SU-DHL-6 (cell line): ENCODE measurements around the gene FBXW8.

ENCODE experiments used
- H2AFZ ChIP-seq: fragments of 200-600 bp; sonication (generic); 2 replicates; pipeline ENCODE4 v1.6.1; 2014; ENCODE audit warnings: low read depth, mild to moderate bottlenecking, moderate library complexity, mixed read lengths, antibody characterized with exemption, low read length; ENCODE audit not compliant: severe bottlenecking
- H3F3A ChIP-seq: fragments of 200-600 bp; shearing (Covaris generic); 2 replicates; pipeline ENCODE4 v1.6.0; 2016; ENCODE audit warnings: antibody characterized with exemption, mild to moderate bottlenecking; ENCODE audit not compliant: insufficient read depth
- H3K27ac ChIP-seq: fragments of 200-600 bp; sonication (generic); 2 replicates; pipeline ENCODE4 v1.5.1; 2016; ENCODE audit warnings: low read depth, mild to moderate bottlenecking, low read length, moderate library complexity, mixed read lengths
- H3K27me3 ChIP-seq: fragments of 200-600 bp; sonication (generic), shearing (Covaris generic); 2 replicates; pipeline ENCODE4 v1.6.0; 2014; ENCODE audit warnings: mild to moderate bottlenecking, low read length
- H3K36me3 ChIP-seq: fragments of 200-600 bp; sonication (generic); 2 replicates; pipeline ENCODE4 v1.6.1; 2014; ENCODE audit warnings: mild to moderate bottlenecking, low read length, mixed read lengths
- H3K4me2 ChIP-seq: fragments of 300-600, 200-600 bp; shearing (Covaris generic), sonication (generic); 2 replicates; pipeline ENCODE4 v1.6.0; 2014; ENCODE audit warnings: low read length, low read depth, mild to moderate bottlenecking; ENCODE audit not compliant: poor library complexity, severe bottlenecking
- H3K4me3 ChIP-seq: fragments of 200-600 bp; sonication (generic); 2 replicates; pipeline ENCODE4 v1.5.1; 2014; ENCODE audit warnings: antibody characterized with exemption, low read length, mild to moderate bottlenecking, mixed read lengths; ENCODE audit not compliant: insufficient read depth, poor library complexity, severe bottlenecking
- H3K79me2 ChIP-seq: fragments of 200-600 bp; sonication (generic); 2 replicates; pipeline ENCODE4 v1.6.1; 2014; ENCODE audit warnings: mild to moderate bottlenecking, low read length, moderate library complexity; ENCODE audit not compliant: insufficient read depth
- H3K9ac ChIP-seq: fragments of 200-600 bp; sonication (generic); 2 replicates; pipeline ENCODE4 v1.7.0; 2014; ENCODE audit warnings: mild to moderate bottlenecking, low read length
- H3K9me2 ChIP-seq: fragments of 200-600 bp; sonication (generic); replicated peaks from 2 replicates; pipeline ENCODE4 v1.6.1; 2014; ENCODE audit warnings: low read length; ENCODE audit not compliant: insufficient read depth
- H3K9me3 ChIP-seq: fragments of 200-600 bp; sonication (generic); 2 replicates; pipeline ENCODE4 v1.6.1; 2014; ENCODE audit warnings: low read length, mixed read lengths; ENCODE audit not compliant: insufficient read depth
- H4K20me1 ChIP-seq: fragments of 200-600 bp; sonication (generic); 2 replicates; pipeline ENCODE4 v1.6.1; 2014; ENCODE audit warnings: low read depth, mild to moderate bottlenecking, antibody characterized with exemption, low read length, moderate library complexity, mixed read lengths
- CTCF ChIP-seq: fragments of 200-600 bp; sonication (generic); IDR thresholded peaks from one replicate; pipeline ENCODE4 v1.5.1; 2017; ENCODE audit warnings: antibody characterized with exemption, mild to moderate bottlenecking, low read length, moderate library complexity; ENCODE audit not compliant: insufficient read depth, poor library complexity, severe bottlenecking
- EZH2phosphoT487 ChIP-seq: fragments of 200-600 bp; sonication (generic), shearing (Covaris generic); conservative IDR thresholded peaks from 2 replicates; pipeline ENCODE4 v1.6.1; 2018; ENCODE audit warnings: mild to moderate bottlenecking, antibody characterized with exemption, low read length, moderate library complexity, mixed read lengths

The FBXW8 gene

GRCh38 chr12:116937640-116938039, 26.9 kb downstream of the FBXW8 start:
- TF ChIP-seq CTCF (no peak), EZH2phosphoT487 (no peak)
- no peak overlapping the region for H2AFZ ChIP-seq
- H4K20me1 ChIP-seq = no peaks in the 10 kb centered on the region
- H3F3A ChIP-seq = peaks cover 3% of the 10 kb centered on the region
- no peak overlapping the region for H3K4me2 ChIP-seq
- H3K79me2 ChIP-seq = peaks cover 19% of the 10 kb centered on the region; the same call in 1 of the 2 replicates
- H3K9me2 ChIP-seq = no peaks in the 10 kb centered on the region
- H3K9ac ChIP-seq = no peak overlapping the region
- peaks cover 14% of the 10 kb centered on the region; the same call in 1 of the 2 replicates for H3K36me3 ChIP-seq
- no peaks in the 10 kb centered on the region for H3K9me3 ChIP-seq
- H3K27me3 ChIP-seq = no peaks in the 10 kb centered on the region
- H3K4me3 ChIP-seq = no peak overlapping the region
- no peak overlapping the region for H3K27ac ChIP-seq

DNA sequence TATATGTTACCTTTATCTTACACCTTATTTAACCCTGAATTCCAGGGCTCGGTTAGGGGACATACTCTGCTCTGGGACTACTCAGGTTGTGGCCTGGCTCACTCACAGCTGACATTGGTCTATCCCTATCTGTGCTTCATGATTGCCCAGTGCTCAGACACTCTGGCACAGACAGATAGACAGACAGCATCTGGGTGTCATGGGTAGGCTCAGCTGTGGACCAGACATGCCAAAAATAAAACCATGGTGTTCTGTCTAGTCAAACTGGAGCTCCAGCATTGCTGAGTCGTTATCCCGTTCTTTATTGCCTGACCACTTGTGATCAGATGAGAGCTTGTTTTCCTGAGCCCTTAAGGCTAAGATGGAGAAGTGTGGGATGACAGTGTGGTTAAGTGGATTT, 29.0 kb downstream of the FBXW8 start:
- no peak overlapping the region for H3K4me3 ChIP-seq
- no peaks in the 10 kb centered on the region; the same call in 1 of the 2 replicates for H3F3A ChIP-seq
- H3K9ac ChIP-seq = no peak overlapping the region
- peaks cover 15% of the 10 kb centered on the region for H3K36me3 ChIP-seq
- H3K4me2 ChIP-seq = no peak overlapping the region
- H2AFZ ChIP-seq = no peak overlapping the region
- no peaks in the 10 kb centered on the region for H3K27me3 ChIP-seq
- H3K9me3 ChIP-seq = peaks cover 6% of the 10 kb centered on the region; the same call in 1 of the 2 replicates
- no peaks in the 10 kb centered on the region for H3K9me2 ChIP-seq
- H3K79me2 ChIP-seq = peaks cover 11% of the 10 kb centered on the region; the same call in 1 of the 2 replicates
- no peaks in the 10 kb centered on the region for H4K20me1 ChIP-seq
- H3K27ac ChIP-seq = no peak overlapping the region
- no peak for TF ChIP-seq CTCF
- TF ChIP-seq EZH2phosphoT487 = no peak

GRCh38 chr12:116941188-116941587, 30.4 kb downstream of the FBXW8 start:
- Histone ChIP-seq H3K36me3 (peaks cover 11% of the 10 kb centered on the region), H3K4me2 (no peak overlapping the region), H3K27me3 (no peaks in the 10 kb centered on the region), H3K4me3 (no peak overlapping the region), H2AFZ (no peak overlapping the region), H3F3A (no peaks in the 10 kb centered on the region; the same call in 1 of the 2 replicates), H3K79me2 (peaks cover 8% of the 10 kb centered on the region; the same call in 1 of the 2 replicates), H3K9me2 (no peaks in the 10 kb centered on the region), H3K9ac (no peak overlapping the region), H3K27ac (no peak overlapping the region), H3K9me3 (peaks cover 6% of the 10 kb centered on the region; the same call in 1 of the 2 replicates), H4K20me1 (no peaks in the 10 kb centered on the region)
- TF ChIP-seq CTCF = no peak
- no peak for TF ChIP-seq EZH2phosphoT487
